GM18873 (cell line): Measurements from ENCODE around the gene DCDC1.

Source experiments
- ATAC-seq: cut with Tn5 transposase; IDR thresholded peaks from one replicate; pipeline ENCODE4 v1.9.1; 2021; ENCODE audit warnings: mild to moderate bottlenecking, moderate library complexity, moderate number of reproducible peaks; ENCODE audit not compliant: unreplicated experiment, low FRiP score

The DCDC1 gene

GRCh38 chr11:31237819-31238760, 131.4 kb downstream of the DCDC1 start:
- ATAC-seq, result no peak

- ATAC-seq, result no peak
Observed at GRCh38 chr11:31236143-31236542, 133.4 kb downstream of the DCDC1 start.

- ATAC-seq, result no peak
Observed at GRCh38 chr11:31233425-31233824, 136.1 kb downstream of the DCDC1 start.

- no peak for ATAC-seq
Observed at GRCh38 chr11:31231601-31232000, 137.9 kb downstream of the DCDC1 start.

- no peak for ATAC-seq
Observed at GRCh38 chr11:31218847-31219246, 150.7 kb downstream of the DCDC1 start.

- no peak for ATAC-seq
Observed at GRCh38 chr11:31214372-31214771, 155.2 kb downstream of the DCDC1 start.

- no peak for ATAC-seq
Observed at GRCh38 chr11:31199378-31199777, 170.2 kb downstream of the DCDC1 start.

GRCh38 chr11:31173926-31174680, 195.4 kb downstream of the DCDC1 start:
- ATAC-seq, result no peak

GRCh38 chr11:31160504-31161422, 208.8 kb downstream of the DCDC1 start:
- ATAC-seq, result no peak

GRCh38 chr11:31150841-31151240, 218.7 kb downstream of the DCDC1 start:
- ATAC-seq, result no peak

- ATAC-seq, result no peak
Observed at GRCh38 chr11:31150011-31150410, 219.5 kb downstream of the DCDC1 start.

- no peak for ATAC-seq
Observed at GRCh38 chr11:31141789-31142188, 227.8 kb downstream of the DCDC1 start.

- ATAC-seq, result no peak
Observed at GRCh38 chr11:31139479-31139878, 230.1 kb downstream of the DCDC1 start.

GRCh38 chr11:31132531-31133421, 236.8 kb downstream of the DCDC1 start:
- no peak for ATAC-seq

GRCh38 chr11:31131760-31132159, 237.8 kb downstream of the DCDC1 start:
- no peak for ATAC-seq

- ATAC-seq, result no peak
Observed at GRCh38 chr11:31127290-31127689, 242.2 kb downstream of the DCDC1 start.

GRCh38 chr11:31120428-31120827, 249.1 kb downstream of the DCDC1 start:
- no peak for ATAC-seq

GRCh38 chr11:31118566-31118965, 251.0 kb downstream of the DCDC1 start:
- ATAC-seq, result no peak

GRCh38 chr11:31117038-31117437, 252.5 kb downstream of the DCDC1 start:
- ATAC-seq, result no peak
